IMR-90 (cell line): ENCODE results near the gene PKD1L1. TPM values are rescaled to one million over a fixed set of nuclear protein-coding genes. Genes with fewer than 3 reads are reported as not detected.

Experiments used
- ATAC-seq: fragments of 200-7000 bp; cut with Tn5 transposase; 2 replicates; pipeline ENCODE4 v1.9.1; 2020; ENCODE audit warnings: low read depth, mild to moderate bottlenecking, moderate library complexity
- BruUV-seq: library from RNA; stranded (reverse); fragments of 400-500 nt; replicated peaks from 2 replicates; lab custom pipeline; 2021; lab: Mats Ljungman, UMichigan
- CTCF ChIA-PET: fragments of 300-600 bp; formaldehyde crosslinking; extraction: SDS; loops from one replicate; lab custom pipeline; 2021; ENCODE audit warnings: antibody characterized with exemption; lab: Yijun Ruan, JAX
- POLR2A ChIA-PET: fragments of 300-600 bp; sonication (Branson Sonifier 250); formaldehyde crosslinking; loops from one replicate; lab custom pipeline; 2022; ENCODE audit warnings: antibody characterized with exemption; ENCODE audit not compliant: unreplicated experiment; lab: Charles Lee
- DNase-seq: peaks from one replicate; pipeline ENCODE4 v3.0.0; 2013
- H2AFZ ChIP-seq: replicated peaks from 2 replicates; pipeline ENCODE3; 2013; ENCODE audit warnings: low read length, mild to moderate bottlenecking; ENCODE audit not compliant: poor library complexity
- H2AK5ac ChIP-seq: 2 replicates; pipeline ENCODE4 v1.6.1; 2013; ENCODE audit warnings: low read depth, low read length, inconsistent platforms
- H2AK9ac ChIP-seq: replicated peaks from 2 replicates; pipeline ENCODE3; 2013; ENCODE audit warnings: mild to moderate bottlenecking, low read depth, low read length, moderate library complexity; ENCODE audit not compliant: poor library complexity
- H2BK120ac ChIP-seq: 2 replicates; pipeline ENCODE4 v1.6.1; 2013; ENCODE audit warnings: low read depth, low read length, inconsistent platforms
- H2BK15ac ChIP-seq: 3 replicates; pipeline ENCODE4 v1.6.1; 2013; ENCODE audit warnings: low read depth, low read length, inconsistent platforms
- H2BK20ac ChIP-seq: 2 replicates; pipeline ENCODE4 v1.6.1; 2013; ENCODE audit warnings: low read depth, mild to moderate bottlenecking, inconsistent platforms, low read length, moderate library complexity
- H2BK5ac ChIP-seq: 2 replicates; pipeline ENCODE4 v1.6.1; 2013; ENCODE audit warnings: mild to moderate bottlenecking, low read depth, low read length, inconsistent platforms; ENCODE audit not compliant: poor library complexity, severe bottlenecking
- H3K14ac ChIP-seq: replicated peaks from 2 replicates; pipeline ENCODE4 v1.6.1; 2013; ENCODE audit warnings: low read depth, low read length, inconsistent platforms
- H3K18ac ChIP-seq: 2 replicates; pipeline ENCODE4 v1.6.1; 2013; ENCODE audit warnings: low read depth, low read length, control low read depth
- H3K23ac ChIP-seq: 2 replicates; pipeline ENCODE4 v1.6.1; 2013; ENCODE audit warnings: low read depth, low read length, inconsistent platforms
- H3K27ac ChIP-seq: 2 replicates; pipeline ENCODE4 v1.5.1; 2013; ENCODE audit warnings: mild to moderate bottlenecking, control low read depth, low read length; ENCODE audit not compliant: insufficient read depth
- H3K27me3 ChIP-seq: 2 replicates; pipeline ENCODE4 v1.6.1; 2013; ENCODE audit warnings: low read length; ENCODE audit not compliant: control insufficient read depth, insufficient read depth
- H3K36me3 ChIP-seq: 2 replicates; pipeline ENCODE4 v1.6.1; 2013; ENCODE audit warnings: low read length, mixed read lengths; ENCODE audit not compliant: control insufficient read depth, insufficient read depth
- H3K4ac ChIP-seq: 2 replicates; pipeline ENCODE4 v1.6.1; 2013; ENCODE audit warnings: low read depth, low read length, inconsistent platforms
- H3K4me1 ChIP-seq: 2 replicates; pipeline ENCODE4 v1.6.1; 2013; ENCODE audit warnings: low read length, mixed read lengths; ENCODE audit not compliant: control insufficient read depth, insufficient read depth
- H3K4me2 ChIP-seq: 2 replicates; pipeline ENCODE4 v1.6.1; 2013; ENCODE audit warnings: low read depth, mild to moderate bottlenecking, control low read depth, low read length, moderate library complexity
- H3K4me3 ChIP-seq: 2 replicates; pipeline ENCODE4 v1.5.1; 2013; ENCODE audit warnings: low read depth, mild to moderate bottlenecking, control low read depth, low read length, moderate library complexity; ENCODE audit not compliant: insufficient read depth
- H3K56ac ChIP-seq: 2 replicates; pipeline ENCODE4 v1.6.1; 2013; ENCODE audit warnings: low read length, inconsistent platforms; ENCODE audit not compliant: insufficient read depth; ENCODE audit errors: extremely low read depth
- H3K79me1 ChIP-seq, 2 experiments: 2 replicates each; pipeline ENCODE4 v1.6.1; 2013; ENCODE audit warnings: low read length in 2 of 2, inconsistent platforms in 1 of 2, low read depth in 1 of 2
- H3K9ac ChIP-seq: 2 replicates; pipeline ENCODE4 v1.6.1; 2013; ENCODE audit warnings: low read depth, low read length, control low read depth
- H3K9me1 ChIP-seq: 2 replicates; pipeline ENCODE4 v1.6.1; 2013; ENCODE audit warnings: low read length, inconsistent platforms; ENCODE audit not compliant: insufficient read depth
- H3K9me3 ChIP-seq: 2 replicates; pipeline ENCODE4 v1.6.1; 2013; ENCODE audit warnings: low read length; ENCODE audit not compliant: control insufficient read depth, insufficient read depth
- H4K20me1 ChIP-seq: 2 replicates; pipeline ENCODE4 v1.6.1; 2013; ENCODE audit warnings: low read length, inconsistent platforms; ENCODE audit not compliant: insufficient read depth
- H4K5ac ChIP-seq: 2 replicates; pipeline ENCODE4 v1.6.1; 2013; ENCODE audit warnings: mild to moderate bottlenecking, low read depth, low read length, control low read depth
- H4K8ac ChIP-seq, 2 experiments: 2 replicates each; pipeline ENCODE4 v1.6.1; 2013; ENCODE audit warnings: low read depth in 2 of 2, low read length in 2 of 2, control low read depth in 1 of 2, inconsistent platforms in 1 of 2
- H4K91ac ChIP-seq: 2 replicates; pipeline ENCODE4 v1.6.1; 2013; ENCODE audit warnings: low read depth, low read length, inconsistent platforms; ENCODE audit not compliant: insufficient read depth
- BHLHE40 ChIP-seq: fragments of 150-350 bp; IDR thresholded peaks from 2 replicates; pipeline ENCODE4 v1.6.1; 2016; ENCODE audit warnings: mild to moderate bottlenecking, low read depth, low read length
- CEBPB ChIP-seq: IDR thresholded peaks from 2 replicates; pipeline ENCODE4 v1.6.1; 2012; ENCODE audit warnings: low read depth, low read length, improper control_type of control experiment
- CHD1 ChIP-seq: IDR thresholded peaks from 2 replicates; pipeline ENCODE4 v1.6.1; 2012; ENCODE audit warnings: low read depth, low read length, improper control_type of control experiment
- ELK1 ChIP-seq: fragments of 150-350 bp; IDR thresholded peaks from 2 replicates; pipeline ENCODE4 v1.6.1; 2016; ENCODE audit warnings: low read depth, mild to moderate bottlenecking, low read length, moderate library complexity, borderline replicate concordance
- FOS ChIP-seq: fragments of 150-350 bp; IDR thresholded peaks from 2 replicates; pipeline ENCODE4 v1.6.1; 2016; ENCODE audit warnings: low read depth, low read length
- MAFK ChIP-seq: IDR thresholded peaks from 2 replicates; pipeline ENCODE4 v1.6.1; 2012; ENCODE audit warnings: low read depth, low read length, improper control_type of control experiment
- MAZ ChIP-seq: IDR thresholded peaks from 2 replicates; pipeline ENCODE4 v1.6.1; 2012; ENCODE audit warnings: low read depth, mild to moderate bottlenecking, low read length, improper control_type of control experiment, moderate library complexity, borderline replicate concordance
- MXI1 ChIP-seq: IDR thresholded peaks from 2 replicates; pipeline ENCODE4 v1.6.1; 2012; ENCODE audit warnings: low read depth, mild to moderate bottlenecking, low read length, moderate library complexity, borderline replicate concordance
- NFE2L2 ChIP-seq: fragments of 150-350 bp; IDR thresholded peaks from 2 replicates; pipeline ENCODE4 v1.6.1; 2016; ENCODE audit warnings: low read depth, mild to moderate bottlenecking, low read length
- POLR2A ChIP-seq: IDR thresholded peaks from 2 replicates; pipeline ENCODE4 v1.6.1; 2012; ENCODE audit warnings: mild to moderate bottlenecking, low read depth, low read length
- RAD21 ChIP-seq: IDR thresholded peaks from 2 replicates; pipeline ENCODE4 v1.6.1; 2012; ENCODE audit warnings: low read length, improper control_type of control experiment
- RCOR1 ChIP-seq: IDR thresholded peaks from 2 replicates; pipeline ENCODE4 v1.6.1; 2012; ENCODE audit warnings: mild to moderate bottlenecking, low read length, improper control_type of control experiment; ENCODE audit not compliant: insufficient replicate concordance
- RFX5 ChIP-seq: IDR thresholded peaks from 2 replicates; pipeline ENCODE4 v1.8.0; 2012; ENCODE audit warnings: low read depth, mild to moderate bottlenecking, low read length, moderate library complexity
- WGBS, 2 experiments: methylation state at CpG; one replicate each; pipeline versions ENCODE4 v1.1.5 to v1.1.7; 2013; ENCODE audit warnings: missing lambda C conversion rate in 2 of 2; ENCODE audit not compliant: insufficient read length in 1 of 2; ENCODE audit errors: extremely low coverage in 2 of 2; 5-methylcytosine and 5-hydroxymethylcytosine counted together
- dilution Hi-C: fragments of 300-500 bp; cut with HindIII; formaldehyde crosslinking; loops from one replicate; pipeline ENCODE4 v1.14.3; 2018; ENCODE audit warnings: low sequenced_read_pairs; ENCODE audit not compliant: unreplicated experiment
- in situ Hi-C: fragments of 300-500 bp; cut with MboI; formaldehyde crosslinking; loops from 3 replicates; pipeline ENCODE4 v1.14.3; 2019; ENCODE audit warnings: low sequenced_read_pairs, inconsistent platforms, mixed read lengths
- intact Hi-C: fragments of 100-400 bp; cut with micrococcal nuclease; formaldehyde crosslinking; loops from 2 replicates; pipeline ENCODE4 v1.10.0; 2022
- polyA plus RNA-seq, 3 experiments: library from polyadenylated mRNA; depleted of rRNA; stranded (reverse); fragments of >200 nt; gene quantifications; 2 replicates each; pipeline ENCODE4 v1.2.3, GENCODE V29; 2012; ENCODE audit warnings: low replicate concordance in 1 of 3
- total RNA-seq: library from RNA; depleted of rRNA; stranded (reverse); fragments of >200 nt; gene quantifications from 2 replicates; pipeline ENCODE4 v1.2.3, GENCODE V29; 2012
- TF ChIP-seq, protein P1 (sequence below): conservative IDR thresholded peaks from 2 replicates; pipeline ENCODE4 v1.5.1; 2012; ENCODE audit warnings: mild to moderate bottlenecking, low read depth, low read length, improper control_type of control experiment
- TF ChIP-seq, protein P2 (sequence below): fragments of 150-350 bp; IDR thresholded peaks from 2 replicates; pipeline ENCODE4 v1.6.1; 2017; ENCODE audit warnings: mild to moderate bottlenecking, antibody characterized with exemption, low read length, low read depth

PKD1L1 gene
- total and polyA plus RNA-seq, 2 of the 4 experiments (the other 2 are of a cell fraction): under 0.01 to 0.15 TPM

GRCh38 chr7:47942132-47942531, 6.1 kb downstream of the PKD1L1 start:
- no CpG with 5 or more reads among the region's 10 CpGs for WGBS, 2 experiments
- ChIA-PET POLR2A (interaction anchor here (0.5 to 0.6 kb wide), 2 partner anchors 10 to 119 kb away, joined by 3 to 4 read pairs; no protein-coding TSS in a partner anchor), CTCF (no interaction called here)
- H3K79me1 ChIP-seq: peaks cover 0 to 7% of the 10 kb centered on the region in 2 experiments; a peak in 1 of 4 replicates
- peak overlapping the region; percentile 90 for H3K18ac ChIP-seq
- H3K14ac ChIP-seq: peak overlapping the region; percentile 90
- dilution Hi-C loops: no loop called here
- no peak overlapping the region for H3K4me3 ChIP-seq
- peak overlapping the region; percentile 37; the same call in 1 of the 2 replicates for H3K9ac ChIP-seq
- no TSS peak for BruUV-seq
- in situ Hi-C loops: loop anchor here (10.0 kb wide), 2 partner anchors 507 to 677 kb away; no protein-coding TSS in a partner anchor
- H4K8ac ChIP-seq: peak overlapping the region; percentile 77 to 94; a peak in 3 of 4 replicates
- peak overlapping the region; percentile 57 for H2AK9ac ChIP-seq
- no peaks in the 10 kb centered on the region for H3K27me3 ChIP-seq
- H3K56ac ChIP-seq: peak overlapping the region; percentile 89
- peak overlapping the region; percentile 95 for H2BK15ac ChIP-seq
- H3K4ac ChIP-seq: peak overlapping the region; percentile 93
- no peaks in the 10 kb centered on the region for H4K20me1 ChIP-seq
- H2BK5ac ChIP-seq: peak overlapping the region; percentile 88
- H3K4me1 ChIP-seq: peaks cover 17% of the 10 kb centered on the region
- TF ChIP-seq ELK1: no peak
- TF ChIP-seq, protein P1, sequence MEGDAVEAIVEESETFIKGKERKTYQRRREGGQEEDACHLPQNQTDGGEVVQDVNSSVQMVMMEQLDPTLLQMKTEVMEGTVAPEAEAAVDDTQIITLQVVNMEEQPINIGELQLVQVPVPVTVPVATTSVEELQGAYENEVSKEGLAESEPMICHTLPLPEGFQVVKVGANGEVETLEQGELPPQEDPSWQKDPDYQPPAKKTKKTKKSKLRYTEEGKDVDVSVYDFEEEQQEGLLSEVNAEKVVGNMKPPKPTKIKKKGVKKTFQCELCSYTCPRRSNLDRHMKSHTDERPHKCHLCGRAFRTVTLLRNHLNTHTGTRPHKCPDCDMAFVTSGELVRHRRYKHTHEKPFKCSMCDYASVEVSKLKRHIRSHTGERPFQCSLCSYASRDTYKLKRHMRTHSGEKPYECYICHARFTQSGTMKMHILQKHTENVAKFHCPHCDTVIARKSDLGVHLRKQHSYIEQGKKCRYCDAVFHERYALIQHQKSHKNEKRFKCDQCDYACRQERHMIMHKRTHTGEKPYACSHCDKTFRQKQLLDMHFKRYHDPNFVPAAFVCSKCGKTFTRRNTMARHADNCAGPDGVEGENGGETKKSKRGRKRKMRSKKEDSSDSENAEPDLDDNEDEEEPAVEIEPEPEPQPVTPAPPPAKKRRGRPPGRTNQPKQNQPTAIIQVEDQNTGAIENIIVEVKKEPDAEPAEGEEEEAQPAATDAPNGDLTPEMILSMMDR: no peak
- TF ChIP-seq RFX5: no peak
- TF ChIP-seq BHLHE40: no peak
- no peak for TF ChIP-seq MAZ
- TF ChIP-seq FOS: no peak
- no peak for TF ChIP-seq POLR2A
- no peak for TF ChIP-seq RAD21
- no peak for TF ChIP-seq NFE2L2
- TF ChIP-seq MXI1: no peak
- TF ChIP-seq MAFK: no peak
- TF ChIP-seq CEBPB: no peak
- no peak for TF ChIP-seq CHD1
- no peak for TF ChIP-seq RCOR1
- TF ChIP-seq, protein P2, sequence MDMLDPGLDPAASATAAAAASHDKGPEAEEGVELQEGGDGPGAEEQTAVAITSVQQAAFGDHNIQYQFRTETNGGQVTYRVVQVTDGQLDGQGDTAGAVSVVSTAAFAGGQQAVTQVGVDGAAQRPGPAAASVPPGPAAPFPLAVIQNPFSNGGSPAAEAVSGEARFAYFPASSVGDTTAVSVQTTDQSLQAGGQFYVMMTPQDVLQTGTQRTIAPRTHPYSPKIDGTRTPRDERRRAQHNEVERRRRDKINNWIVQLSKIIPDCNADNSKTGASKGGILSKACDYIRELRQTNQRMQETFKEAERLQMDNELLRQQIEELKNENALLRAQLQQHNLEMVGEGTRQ: no peak
- peak overlapping the region; percentile 69 for H4K5ac ChIP-seq
- peak overlapping the region; percentile 67; the same call in 1 of the 2 replicates for H3K23ac ChIP-seq
- peak overlapping the region; percentile 80 for H3K27ac ChIP-seq
- peak overlapping the region; percentile 71 for H2AFZ ChIP-seq
- peak overlapping the region; percentile 94 for H2AK5ac ChIP-seq
- peak overlapping the region; percentile 90 for H4K91ac ChIP-seq
- no peaks in the 10 kb centered on the region for H3K9me3 ChIP-seq
- no peak overlapping the region for H3K4me2 ChIP-seq
- H2BK120ac ChIP-seq: peak overlapping the region; percentile 98
- H3K36me3 ChIP-seq: no peaks in the 10 kb centered on the region
- intact Hi-C loops: loop anchor here (10.0 kb wide), 2 partner anchors 357 to 677 kb away; partner anchors contain the start of gene TNS3
- H3K9me1 ChIP-seq: peaks cover 25% of the 10 kb centered on the region
- peak overlapping the region; percentile 98 for H2BK20ac ChIP-seq
- ATAC-seq (no peak), DNase-seq (no peak)
